GM12878 (cell line): ENCODE results near the gene C4orf33. TPM values are rescaled to one million over a fixed set of nuclear protein-coding genes. Genes with fewer than 3 reads are reported as not detected.

ENCODE experiments used
- ATAC-seq: fragments of 200-7000 bp; cut with Tn5 transposase; 3 replicates; pipeline ENCODE4 v1.9.1; 2020; ENCODE audit warnings: mild to moderate bottlenecking, moderate library complexity
- Bru-seq: library from RNA; stranded (reverse); fragments of 400-500 nt; gene quantifications from one replicate; lab custom pipeline; 2021; lab: Mats Ljungman, UMichigan
- BruChase-seq, 2 experiments: library from RNA; stranded (reverse); fragments of 400-500 nt; gene quantifications; one replicate each; lab custom pipeline; 2021; lab: Mats Ljungman, UMichigan
- BruUV-seq: library from RNA; stranded (reverse); fragments of 400-500 nt; replicated peaks from 2 replicates; lab custom pipeline; 2021; lab: Mats Ljungman, UMichigan
- CTCF ChIA-PET: fragments of 300-600 bp; sonication (Branson Sonifier 250); formaldehyde crosslinking; extraction: SDS; loops from one replicate; lab custom pipeline; 2021; ENCODE audit warnings: inconsistent platforms; lab: Yijun Ruan, JAX
- POLR2A ChIA-PET: fragments of 350-600 bp; formaldehyde crosslinking; extraction: SDS; loops from one replicate; lab custom pipeline; 2021; ENCODE audit warnings: inconsistent platforms; lab: Charles Lee
- RAD21 ChIA-PET: fragments of 300-600 bp; sonication (Branson Sonifier 250); formaldehyde crosslinking; loops from one replicate; lab custom pipeline; 2023; ENCODE audit warnings: antibody characterized with exemption; ENCODE audit not compliant: unreplicated experiment; lab: Charles Lee
- SMC1A ChIA-PET: fragments of 300-600 bp; sonication (Branson Sonifier 250); formaldehyde crosslinking; loops from one replicate; lab custom pipeline; 2023; ENCODE audit not compliant: unreplicated experiment, uncharacterized antibody; lab: Charles Lee
- DNase-seq: peaks from one replicate; pipeline ENCODE4 v3.0.0-alpha.2; 2011; ENCODE audit warnings: low read depth, low spot score
- FAIRE-seq: peaks from 3 replicates; lab custom pipeline; 2011; peaks lifted over from hg19 to GRCh38; lab: Jason Lieb, UNC
- H2AFZ ChIP-seq: 2 replicates; pipeline ENCODE4 v1.6.0; 2011; ENCODE audit warnings: low read depth, low read length, control low read depth; ENCODE audit not compliant: control insufficient read depth
- H3K27ac ChIP-seq: 2 replicates; pipeline ENCODE4 v1.5.1; 2011; ENCODE audit warnings: control low read depth; ENCODE audit not compliant: control insufficient read depth, insufficient read depth
- H3K27me3 ChIP-seq, 2 experiments: replicated peaks in 1 of 2; 2 replicates each; pipeline versions ENCODE4 v1.6.0 to v1.6.1; 2011; ENCODE audit warnings: low read length in 1 of 2; ENCODE audit not compliant: control insufficient read depth in 2 of 2, insufficient read depth in 2 of 2
- H3K36me3 ChIP-seq, 2 experiments: 2 replicates each; pipeline ENCODE4 v1.5.1; 2011; ENCODE audit warnings: low read length in 1 of 2; ENCODE audit not compliant: control insufficient read depth in 2 of 2, insufficient read depth in 2 of 2
- H3K4me1 ChIP-seq: 2 replicates; pipeline ENCODE4 v1.6.1; 2011; ENCODE audit warnings: mild to moderate bottlenecking, low read length, moderate library complexity, mixed read lengths; ENCODE audit not compliant: control insufficient read depth, insufficient read depth
- H3K4me2 ChIP-seq: 2 replicates; pipeline ENCODE4 v1.6.0; 2011; ENCODE audit warnings: control low read depth; ENCODE audit not compliant: control insufficient read depth, insufficient read depth
- H3K4me3 ChIP-seq: fragments of 200-600 bp; sonication (generic); 2 replicates; pipeline ENCODE4 v1.5.1; 2016
- H3K79me2 ChIP-seq: 2 replicates; pipeline ENCODE4 v1.6.0; 2011; ENCODE audit warnings: low read length; ENCODE audit not compliant: control insufficient read depth, insufficient read depth
- H3K9ac ChIP-seq: 2 replicates; pipeline ENCODE4 v1.8.0; 2011; ENCODE audit warnings: low read length, control low read depth, mixed read lengths; ENCODE audit not compliant: control insufficient read depth, insufficient read depth
- H3K9me3 ChIP-seq: replicated peaks from 3 replicates; pipeline ENCODE4 v1.5.1; 2011; ENCODE audit warnings: mild to moderate bottlenecking, low read length; ENCODE audit not compliant: control insufficient read depth, insufficient read depth
- H4K20me1 ChIP-seq: 2 replicates; pipeline ENCODE4 v1.6.0; 2011; ENCODE audit not compliant: control insufficient read depth, insufficient read depth
- CEBPB ChIP-seq, 2 experiments: fragments of 150-350 bp in 1 of 2; IDR thresholded peaks; 2 replicates each; pipeline ENCODE4 v1.6.1; 2012 to 2014; ENCODE audit warnings: low read depth in 2 of 2, low read length in 2 of 2, borderline replicate concordance in 1 of 2, inconsistent platforms in 1 of 2
- CHD1 ChIP-seq: IDR thresholded peaks from 2 replicates; pipeline ENCODE4 v1.6.1; 2012; ENCODE audit warnings: low read depth, low read length, improper control_type of control experiment
- GATAD2B ChIP-seq: fragments of 450-650 bp; conservative IDR thresholded peaks from 2 replicates; pipeline ENCODE4 v1.6.1; 2017; ENCODE audit warnings: low read depth, mild to moderate bottlenecking, moderate library complexity
- HDAC2 ChIP-seq: fragments of 200-600 bp; sonication (generic); IDR thresholded peaks from 2 replicates; pipeline ENCODE4 v1.6.1; 2017
- HSF1 ChIP-seq: fragments of 150-350 bp; IDR thresholded peaks from 2 replicates; pipeline ENCODE4 v1.6.1; 2014; ENCODE audit warnings: mild to moderate bottlenecking, low read depth, low read length
- KDM1A ChIP-seq: fragments of 200-600 bp; sonication (generic); IDR thresholded peaks from 2 replicates; pipeline ENCODE4 v1.6.1; 2016; ENCODE audit warnings: borderline replicate concordance
- NFYA ChIP-seq: IDR thresholded peaks from 2 replicates; pipeline ENCODE4 v1.6.1; 2011; ENCODE audit warnings: low read depth, mild to moderate bottlenecking, low read length, improper control_type of control experiment, borderline replicate concordance
- POLR2AphosphoS5 ChIP-seq: IDR thresholded peaks from 2 replicates; pipeline ENCODE4 v1.6.1; 2011; ENCODE audit warnings: mild to moderate bottlenecking, low read length, inconsistent platforms
- SMAD1 ChIP-seq: fragments of 450-650 bp; IDR thresholded peaks from 2 replicates; pipeline ENCODE4 v1.6.1; 2018; ENCODE audit warnings: mild to moderate bottlenecking, low read depth; ENCODE audit not compliant: partially characterized antibody
- ZNF217 ChIP-seq: fragments of 450-650 bp; IDR thresholded peaks from 2 replicates; pipeline ENCODE4 v1.6.1; 2017; ENCODE audit warnings: antibody characterized with exemption, mild to moderate bottlenecking
- WGBS: methylation state at CpG from one replicate; pipeline ENCODE4 v1.1.6; 2016; ENCODE audit warnings: low lambda C conversion rate; ENCODE audit not compliant: insufficient replicate concordance, insufficient coverage; ENCODE audit errors: missing lambda C conversion rate; 5-methylcytosine and 5-hydroxymethylcytosine counted together
- in situ Hi-C: fragments of 300-500 bp; cut with MboI; formaldehyde crosslinking; loops from 9 replicates; pipeline ENCODE4 v1.14.3; 2018; ENCODE audit warnings: mixed read lengths
- intact Hi-C: fragments of 100-400 bp; cut with micrococcal nuclease; formaldehyde crosslinking; loops from one replicate; pipeline ENCODE4 v1.14.2; 2022; ENCODE audit not compliant: unreplicated experiment
- long read RNA-seq, 2 experiments: library from polyadenylated mRNA; unstranded; transcript quantifications; one replicate each; pipeline ENCODE4 v2.0.0, GENCODE V29; 2019 to 2020
- polyA minus RNA-seq, 3 experiments: library from RNA; depleted of rRNA, polyadenylated mRNA; stranded (reverse); fragments of >200 nt; gene quantifications; 2 replicates each; pipeline ENCODE4 v1.2.3, GENCODE V29; 2011
- polyA plus RNA-seq, 11 experiments: library from polyadenylated mRNA; depleted of rRNA in 4 of 11; unstranded in 6 of 11; stranded (reverse) in 5 of 11; fragments of >200 nt; fragmentation: Nextera tagmentation in 4 of 11; fragmentation: Illumina TruSeq in 1 of 11; extraction: Ambion mirVana in 4 of 11; extraction: Trizol in 1 of 11; gene quantifications; 1 replicate in 1 of 11; 2 replicates in 10 of 11; pipeline versions ENCODE4 v1.2.1 to v1.2.3, GENCODE V29; 2011 to 2016; ENCODE audit warnings: inconsistent platforms in 2 of 11, missing spikeins in 2 of 11, low read depth in 1 of 11
- total RNA-seq, 4 experiments: library from RNA; depleted of rRNA in 3 of 4; stranded (reverse); fragments of >200 nt in 3 of 4; fragmentation: Illumina TruSeq in 1 of 4; extraction: Trizol in 1 of 4; gene quantifications; 2 replicates each; pipeline versions ENCODE4 v1.2.1 to v1.2.3, GENCODE V29; 2013 to 2021
- TF ChIP-seq, protein P1 (sequence below): fragments of 450-650 bp; IDR thresholded peaks from 2 replicates; pipeline ENCODE4 v1.6.1; 2014; ENCODE audit warnings: mild to moderate bottlenecking
- TF ChIP-seq, protein P2 (sequence below): IDR thresholded peaks from 2 replicates; pipeline ENCODE4 v1.6.1; 2011; ENCODE audit warnings: mild to moderate bottlenecking, low read depth, low read length, moderate library complexity; ENCODE audit not compliant: insufficient replicate concordance

C4orf33 gene, protein sequence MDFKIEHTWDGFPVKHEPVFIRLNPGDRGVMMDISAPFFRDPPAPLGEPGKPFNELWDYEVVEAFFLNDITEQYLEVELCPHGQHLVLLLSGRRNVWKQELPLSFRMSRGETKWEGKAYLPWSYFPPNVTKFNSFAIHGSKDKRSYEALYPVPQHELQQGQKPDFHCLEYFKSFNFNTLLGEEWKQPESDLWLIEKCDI
- 28.0 and 37.6 TPM in 2 replicates for total RNA-seq (2013; cell fraction: nucleolus; rRNA removed)
- total RNA-seq (2014; rRNA removed) (10.2 and 15.5 TPM in 2 replicates), total RNA-seq (2014; rRNA removed; fragmentation: Illumina TruSeq; extraction: Trizol) (18.8 and 21.9 TPM in 2 replicates), total RNA-seq (2021) (13.2 and 13.8 TPM in 2 replicates), polyA plus RNA-seq (2011; rRNA removed) (29.8 and 56.7 TPM in 2 replicates), polyA plus RNA-seq (2014; fragmentation: Illumina TruSeq; extraction: Trizol) (20.1 and 35.8 TPM in 2 replicates), polyA plus RNA-seq (2014; fragmentation: Nextera tagmentation; extraction: Ambion mirVana) (10 to 100 TPM; 21.6 to 22.4 TPM), polyA plus RNA-seq (2014; rRNA removed) (14.1 and 15.5 TPM in 2 replicates), polyA plus RNA-seq (2016; fragmentation: Nextera tagmentation; extraction: Ambion mirVana) (10 to 100 TPM; 20.4 to 20.6 TPM), polyA minus RNA-seq (2011; rRNA and poly(A)+ RNA removed) (8.6 and 12.3 TPM in 2 replicates), Bru-seq, nascent RNA (percentile 73 among the genes with signal in this experiment), BruChase-seq, experiment 1, labeled RNA remaining after a 6-hour chase (percentile 74 among the genes with signal in this experiment), BruChase-seq, experiment 2, labeled RNA remaining after a 2-hour chase (percentile 78 among the genes with signal in this experiment)
- polyA plus RNA-seq (2011; ENCODE audit: low read depth) = 6.3 TPM
- 8.5 and 11.6 TPM in 2 replicates for polyA plus RNA-seq (2011; cell fraction: cytosol; rRNA removed)
- polyA plus RNA-seq (2011; cell fraction: nucleus; rRNA removed) = 18.9 and 20.2 TPM in 2 replicates
- polyA plus RNA-seq (2012) = 9.0 and 13.7 TPM in 2 replicates
- polyA minus RNA-seq (2011; cell fraction: cytosol; rRNA and poly(A)+ RNA removed) = 4.0 and 4.3 TPM in 2 replicates
- 11.6 and 12.5 TPM in 2 replicates for polyA minus RNA-seq (2011; cell fraction: nucleus; rRNA and poly(A)+ RNA removed)
- long read RNA-seq, experiment 1, transcript C4orf33-202 (6 exons, 1,588 nt) = major isoform, 5 of 9 reads
- long read RNA-seq, experiment 1, partial matches to known transcripts = 0 of 9 reads
- long read RNA-seq, experiment 1, other reads (novel, unspliced or antisense) = 4 of 9 reads
- long read RNA-seq, experiment 2, full-length matches to known transcripts = 58 of 75 reads
- long read RNA-seq, experiment 2, partial matches to known transcripts = 2 of 75 reads
- long read RNA-seq, experiment 2, other reads (novel, unspliced or antisense) = 15 of 75 reads

DNA sequence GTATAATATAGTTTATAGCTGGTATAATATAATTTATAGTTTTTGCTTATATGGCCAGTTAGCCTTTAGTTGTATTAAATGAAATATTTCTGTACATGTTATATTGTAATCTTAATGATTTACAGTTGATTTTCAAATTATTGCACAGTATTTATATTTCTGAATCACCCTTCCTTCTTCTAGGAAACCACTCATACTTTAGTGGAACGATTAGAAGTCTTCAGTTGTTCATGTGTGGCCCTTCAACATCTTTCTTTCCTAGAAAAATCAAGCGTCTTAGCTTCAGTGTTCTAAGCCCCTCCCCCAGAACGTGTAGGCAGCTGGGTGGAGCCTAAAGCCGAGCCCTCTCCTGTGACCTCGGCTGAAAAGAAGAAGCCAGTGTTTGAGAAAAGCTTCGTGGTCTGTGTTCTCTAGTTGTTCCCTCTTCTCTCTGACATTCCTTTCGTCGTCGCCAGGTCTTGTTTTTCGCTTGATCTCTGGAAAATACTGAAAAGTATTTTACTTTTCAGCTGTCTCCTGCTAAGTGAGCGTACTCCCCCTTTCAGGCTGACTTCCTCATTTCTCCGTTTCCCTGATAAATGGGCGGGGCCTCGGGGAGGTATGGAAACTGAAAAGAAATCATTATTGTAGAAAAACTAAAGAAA is at the start of gene C4orf33:
Gene C4orf33, plus strand, starts transcription at position 342 of the 644 bp plus-strand sequence. CDS start 6,459 bp downstream, outside the sequence.
- FAIRE-seq (peak; percentile 91), DNase-seq (peak; percentile 68), ATAC-seq (peak; percentile 54)
- SMC1A ChIA-PET = interaction anchor here (0.8 to 1.8 kb wide), 5 partner anchors 9 to 182 kb away, joined by 3 to 7 read pairs (median 4); no protein-coding TSS in a partner anchor
- H3K36me3 ChIP-seq = no peaks in the 10 kb centered on the region
- 2% methylated on average over 14 of the region's 14 CpGs for WGBS
- peak within 1 kb of the TSS; percentile 68 for H3K4me2 ChIP-seq
- no TSS peak for BruUV-seq
- H3K79me2 ChIP-seq = peaks cover 25% of the 10 kb centered on the region
- peak within 1 kb of the TSS; percentile 87 for H2AFZ ChIP-seq
- H3K27ac ChIP-seq = peak within 1 kb of the TSS; percentile 88
- RAD21 ChIA-PET = interaction anchor here (0.8 to 2.2 kb wide), 6 partner anchors 8 to 283 kb away, joined by 3 to 11 read pairs (median 4); no protein-coding TSS in a partner anchor
- H3K9me3 ChIP-seq = no peaks in the 10 kb centered on the region
- peaks cover 3% of the 10 kb centered on the region; the same call in 1 of the 2 replicates for H3K4me1 ChIP-seq
- peak within 1 kb of the TSS; percentile 83 for H3K9ac ChIP-seq
- POLR2A ChIA-PET = interaction anchor here (0.7 to 1.8 kb wide), 4 partner anchors 8 to 1239 kb away, joined by 3 to 11 read pairs (median 4); no protein-coding TSS in a partner anchor
- no peaks in the 10 kb centered on the region for H3K27me3 ChIP-seq
- in situ Hi-C loops (loop anchor here (10.0 kb wide), 1 partner anchor 281 kb away; no protein-coding TSS in a partner anchor), intact Hi-C loops (loop anchor here (1.0 kb wide), 1 partner anchor 285 kb away; no protein-coding TSS in a partner anchor)
- CTCF ChIA-PET = interaction anchor here (1.5 kb wide), 1 partner anchor 9 kb away, joined by 7 read pairs; no protein-coding TSS in a partner anchor
- H4K20me1 ChIP-seq = no peaks in the 10 kb centered on the region
- peak within 1 kb of the TSS; percentile 67 for H3K4me3 ChIP-seq
- TF ChIP-seq, protein P1, sequence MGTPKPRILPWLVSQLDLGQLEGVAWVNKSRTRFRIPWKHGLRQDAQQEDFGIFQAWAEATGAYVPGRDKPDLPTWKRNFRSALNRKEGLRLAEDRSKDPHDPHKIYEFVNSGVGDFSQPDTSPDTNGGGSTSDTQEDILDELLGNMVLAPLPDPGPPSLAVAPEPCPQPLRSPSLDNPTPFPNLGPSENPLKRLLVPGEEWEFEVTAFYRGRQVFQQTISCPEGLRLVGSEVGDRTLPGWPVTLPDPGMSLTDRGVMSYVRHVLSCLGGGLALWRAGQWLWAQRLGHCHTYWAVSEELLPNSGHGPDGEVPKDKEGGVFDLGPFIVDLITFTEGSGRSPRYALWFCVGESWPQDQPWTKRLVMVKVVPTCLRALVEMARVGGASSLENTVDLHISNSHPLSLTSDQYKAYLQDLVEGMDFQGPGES = no peak
- TF ChIP-seq, protein P2, sequence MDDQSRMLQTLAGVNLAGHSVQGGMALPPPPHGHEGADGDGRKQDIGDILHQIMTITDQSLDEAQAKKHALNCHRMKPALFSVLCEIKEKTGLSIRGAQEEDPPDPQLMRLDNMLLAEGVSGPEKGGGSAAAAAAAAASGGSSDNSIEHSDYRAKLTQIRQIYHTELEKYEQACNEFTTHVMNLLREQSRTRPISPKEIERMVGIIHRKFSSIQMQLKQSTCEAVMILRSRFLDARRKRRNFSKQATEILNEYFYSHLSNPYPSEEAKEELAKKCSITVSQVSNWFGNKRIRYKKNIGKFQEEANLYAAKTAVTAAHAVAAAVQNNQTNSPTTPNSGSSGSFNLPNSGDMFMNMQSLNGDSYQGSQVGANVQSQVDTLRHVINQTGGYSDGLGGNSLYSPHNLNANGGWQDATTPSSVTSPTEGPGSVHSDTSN = no peak
- TF ChIP-seq HDAC2 (no peak), ZNF217 (no peak), HSF1 (no peak), POLR2AphosphoS5 (peak; percentile 96), CHD1 (no peak), CEBPB (IDR thresholded peaks at IDR 0.05; ENCODE audit: borderline replicate concordance in 1 of 2, low read depth in 2 of 2, low read length in 2 of 2) (no peak), GATAD2B (no peak), SMAD1 (peak; percentile 62), KDM1A (no peak), NFYA (no peak)
